Stimulated activated CD4-positive, alpha-beta T cell treated with anti-CD3 and anti-CD28 coated beads, TNF-alpha, amount 100 ng/mL, for 4 hours (primary cell): ENCODE measurements around the gene SHISA2.

Experiments
- DNase-seq, 3 experiments: peaks; one replicate each; pipeline ENCODE4 v3.0.0-alpha.2; 2020; ENCODE audit warnings: low read depth in 3 of 3

The SHISA2 gene

DNA sequence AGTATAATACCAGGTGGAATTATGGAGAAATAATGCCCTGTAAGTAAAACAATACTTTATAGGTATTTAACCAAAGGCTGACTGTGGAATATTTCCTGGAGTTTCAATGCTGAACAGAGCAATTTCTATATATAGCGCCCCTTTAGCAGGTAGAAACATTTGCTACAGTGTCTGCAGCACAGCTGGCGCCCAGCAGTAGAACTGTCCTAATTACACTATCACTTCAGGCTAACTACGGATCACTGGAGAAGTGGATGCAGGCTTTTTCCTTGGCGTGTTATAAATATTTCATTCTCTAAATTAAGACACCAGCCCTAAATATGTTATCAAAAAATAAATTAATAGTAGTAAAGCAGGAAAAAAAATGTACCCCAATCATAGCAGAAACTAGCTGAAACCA is 3.1 kb downstream of the SHISA2 start:
- DNase-seq, result no peak

DNA sequence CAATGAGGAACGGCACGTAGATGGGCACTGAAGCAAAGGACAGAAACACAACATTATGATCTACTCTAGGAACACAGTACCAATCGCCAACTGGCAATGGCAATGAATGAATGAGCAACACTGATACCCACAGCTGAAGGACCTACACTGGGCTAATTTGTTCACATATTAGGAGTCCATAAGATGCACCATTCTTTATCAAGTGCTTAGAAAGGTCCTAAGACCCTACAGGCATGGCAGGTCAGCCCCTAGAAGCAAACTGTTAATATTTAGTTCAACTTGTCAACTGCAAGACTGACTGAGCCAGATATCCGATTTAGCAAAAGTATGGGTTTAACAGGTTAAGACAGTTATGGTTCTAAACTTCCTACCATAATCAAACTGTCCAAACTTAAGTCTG is 4.8 kb downstream of the SHISA2 start:
- DNase-seq, result no peak

DNA sequence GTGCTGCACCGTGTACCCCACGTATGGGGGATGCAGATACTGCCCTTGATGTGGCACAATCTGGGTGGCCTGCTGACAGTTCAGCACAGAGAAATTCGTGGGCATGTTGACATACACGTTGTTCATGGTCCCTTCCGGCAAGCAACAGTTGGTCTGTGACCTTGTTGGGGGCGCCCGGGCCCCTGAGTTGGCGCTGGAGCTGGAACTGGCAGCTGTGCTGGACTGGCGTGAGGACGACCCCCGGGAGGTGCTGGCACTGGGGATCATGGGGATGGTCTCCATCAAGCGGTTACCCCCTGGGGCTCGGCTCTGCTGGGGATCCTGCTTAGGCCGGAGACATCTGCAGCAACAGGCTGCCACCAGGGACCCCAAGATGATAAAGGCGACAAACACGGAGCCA is 5.2 kb downstream of the SHISA2 start:
- DNase-seq, result no peak

DNA sequence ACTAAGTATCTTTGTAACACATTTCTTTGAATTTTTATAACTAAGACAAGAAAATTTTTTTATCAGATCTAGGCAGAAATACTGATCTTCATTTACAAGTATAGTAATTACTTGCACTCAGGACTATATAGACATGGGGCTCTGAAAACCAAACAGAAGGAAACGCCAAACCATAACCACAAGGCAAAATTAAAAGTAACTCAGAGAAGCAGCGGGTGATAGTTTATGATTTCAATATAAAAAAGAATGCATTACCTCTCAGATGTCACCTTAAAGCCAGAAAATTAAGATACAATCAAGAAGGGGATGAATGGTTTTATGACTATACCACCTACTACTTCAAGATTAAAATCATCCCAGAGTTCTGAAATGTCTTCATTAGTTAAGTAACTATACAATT is 6.7 kb downstream of the SHISA2 start:
- DNase-seq, result no peak

DNA sequence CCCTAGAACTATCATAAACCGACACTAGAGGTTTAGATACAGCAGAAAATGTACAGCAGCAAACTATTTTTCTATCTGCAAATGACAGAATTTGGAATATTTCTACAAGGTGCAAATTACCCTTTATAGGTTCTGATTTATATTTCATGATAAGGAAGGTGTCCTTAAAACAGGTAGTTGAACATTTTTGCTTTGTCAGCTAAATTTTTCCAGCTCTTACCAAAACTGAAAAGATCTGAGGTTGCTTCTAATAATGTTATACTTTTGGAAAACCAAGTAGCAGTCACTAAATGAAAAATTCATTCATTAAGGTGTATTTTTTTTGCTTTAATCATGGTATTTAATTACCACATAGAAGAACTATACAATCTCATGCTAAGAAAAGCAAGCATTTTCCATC is 9.0 kb downstream of the SHISA2 start:
- DNase-seq, result no peak

DNA sequence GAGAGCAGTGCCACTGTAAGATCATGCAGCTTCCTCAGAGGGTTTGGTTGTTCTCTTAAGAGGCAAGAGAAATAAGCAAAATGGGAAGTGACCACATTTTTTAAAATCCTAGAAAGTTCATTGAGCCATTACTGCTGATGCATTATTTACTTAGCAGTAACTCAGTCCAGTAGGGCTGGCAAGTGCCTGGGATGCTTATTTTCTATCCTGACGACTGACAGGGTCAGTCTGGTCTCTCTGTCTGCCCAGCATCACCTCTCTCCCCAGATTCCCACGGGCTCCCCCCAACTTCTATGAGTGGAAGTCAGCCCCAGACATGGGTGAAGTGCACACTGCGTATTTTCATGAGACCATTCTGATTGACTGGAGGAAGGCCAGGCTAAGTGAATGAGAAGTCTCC is 10.4 kb downstream of the SHISA2 start:
- no peak for DNase-seq

DNA sequence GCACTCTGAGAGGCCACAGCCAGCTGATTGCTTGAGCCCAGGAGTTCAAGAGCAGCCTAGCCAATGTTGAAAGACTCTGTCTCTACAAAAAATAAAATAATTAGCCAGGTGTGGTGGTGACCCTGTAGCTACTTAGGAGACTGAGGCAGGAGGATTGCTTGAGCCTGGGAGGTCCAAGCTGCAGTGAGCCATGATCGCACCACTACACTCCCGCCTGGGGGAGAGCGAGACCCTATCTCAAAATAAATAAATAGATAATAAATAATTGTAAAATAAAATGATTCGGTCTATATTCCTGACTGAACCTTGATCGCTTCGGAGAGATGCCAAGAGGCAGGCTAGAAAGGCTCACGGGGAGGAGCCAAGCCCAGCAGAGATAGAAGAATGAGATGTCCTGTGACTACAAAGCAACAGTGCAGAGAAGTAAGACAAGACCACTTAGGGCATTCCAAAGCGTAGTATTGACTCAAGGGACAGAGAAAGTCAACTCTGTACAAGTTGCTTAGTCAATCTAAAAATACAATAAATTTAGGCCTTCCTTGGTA is 12.8 kb downstream of the SHISA2 start:
- no peak for DNase-seq

DNA sequence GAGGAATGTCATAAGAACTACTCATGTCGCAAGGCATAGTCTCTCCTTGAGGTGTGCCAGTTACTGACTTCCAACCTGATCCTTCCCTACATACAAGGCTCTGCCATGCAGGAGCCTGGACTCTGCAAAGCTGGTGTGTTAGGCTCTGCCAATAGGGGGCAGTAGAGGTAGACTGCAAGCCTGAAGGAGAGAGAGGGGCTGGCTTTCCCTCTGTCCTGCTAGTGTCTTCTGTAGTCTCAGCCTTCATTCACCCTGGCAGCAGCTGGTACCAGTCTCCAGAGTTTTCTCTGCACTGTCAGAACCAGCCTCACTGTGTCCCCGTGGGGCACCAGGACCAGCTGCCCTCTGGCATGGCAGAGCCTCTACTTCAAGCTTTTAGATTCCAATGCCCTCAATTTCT is 14.5 kb downstream of the SHISA2 start:
- DNase-seq, result no peak

DNA sequence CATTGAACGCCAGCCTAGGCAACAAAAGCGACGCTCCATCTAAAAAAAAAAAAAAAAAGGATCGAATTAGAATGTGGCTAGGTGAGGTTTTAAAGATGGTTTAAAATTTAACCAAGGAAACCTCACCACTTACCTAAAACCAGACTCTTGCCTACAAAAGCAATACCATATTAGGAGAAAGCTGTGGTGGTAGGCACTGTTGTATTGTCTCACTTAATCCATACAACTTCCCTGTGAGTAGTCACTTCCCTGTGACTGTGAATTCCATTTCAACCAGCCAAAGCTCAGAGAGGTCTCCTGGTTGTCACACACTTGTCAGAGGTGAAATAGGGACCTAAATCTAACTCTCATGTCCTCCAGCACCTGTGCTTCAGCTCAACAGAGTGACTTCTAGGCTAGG is 15.4 kb downstream of the SHISA2 start:
- no peak for DNase-seq

DNA sequence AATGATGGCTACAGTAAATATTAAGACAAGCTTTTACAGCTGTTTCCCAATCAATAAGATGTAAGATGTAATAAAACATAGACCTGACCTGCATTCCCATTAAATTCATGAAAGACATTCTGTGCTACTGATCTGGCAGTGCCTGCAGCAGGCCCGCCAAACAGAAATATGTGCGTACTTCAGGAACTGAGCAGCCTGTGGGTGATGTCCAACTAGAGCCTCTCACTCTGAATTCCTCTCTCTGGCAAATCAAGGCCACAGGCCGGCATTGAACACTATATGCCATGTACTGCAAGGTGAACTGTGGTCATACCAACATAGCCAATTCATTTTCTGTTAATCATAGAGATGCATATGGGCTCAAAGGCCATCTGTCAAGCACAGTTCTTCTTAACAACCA is 17.8 kb downstream of the SHISA2 start:
- DNase-seq, result no peak

DNA sequence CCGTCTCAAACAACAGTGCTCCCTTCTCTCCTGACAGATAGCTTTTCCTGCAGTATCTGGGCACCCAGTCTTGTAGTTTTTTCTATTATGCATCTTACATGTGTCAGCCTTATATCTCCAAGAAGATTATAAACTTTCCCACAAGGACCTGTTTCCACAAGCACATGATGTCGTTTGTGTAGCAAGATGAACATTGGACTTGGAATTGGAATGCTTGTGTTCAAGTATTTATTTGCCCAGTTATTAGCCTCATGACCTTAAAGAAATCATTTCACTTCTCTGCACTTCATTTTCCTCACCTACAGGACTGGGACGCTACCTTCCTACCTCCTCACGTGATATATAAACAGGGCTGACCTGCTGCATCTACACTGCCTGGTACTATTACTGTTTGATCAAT is 21.5 kb downstream of the SHISA2 start:
- DNase-seq, result no peak

DNA sequence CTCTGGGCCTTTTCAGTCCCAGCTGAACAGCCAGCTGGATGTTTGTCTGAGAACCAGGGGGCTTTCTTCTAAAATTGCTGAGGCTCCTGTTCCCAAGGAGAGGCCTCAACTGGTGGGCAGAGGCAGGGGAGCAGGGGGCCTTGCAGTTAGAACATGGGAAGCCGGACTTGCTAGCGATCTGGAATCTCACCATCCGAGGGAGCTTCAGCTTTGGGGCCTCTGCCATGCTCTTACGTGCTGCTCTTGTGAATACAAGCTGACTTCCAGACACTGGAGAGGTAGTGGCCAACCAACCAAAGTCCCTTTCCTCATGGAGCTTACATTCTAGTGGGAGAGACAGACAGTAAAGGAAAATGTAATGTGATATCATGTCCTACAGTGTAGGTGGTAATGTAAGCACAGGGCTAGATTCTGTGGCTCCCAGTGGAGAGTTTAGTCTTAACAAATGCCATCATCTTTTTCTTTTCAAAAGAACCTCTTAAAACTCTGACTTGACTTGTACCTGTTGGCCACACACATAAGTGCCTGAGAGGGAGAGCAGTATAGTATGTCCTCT is 22.2 kb downstream of the SHISA2 start:
- DNase-seq, result no peak

DNA sequence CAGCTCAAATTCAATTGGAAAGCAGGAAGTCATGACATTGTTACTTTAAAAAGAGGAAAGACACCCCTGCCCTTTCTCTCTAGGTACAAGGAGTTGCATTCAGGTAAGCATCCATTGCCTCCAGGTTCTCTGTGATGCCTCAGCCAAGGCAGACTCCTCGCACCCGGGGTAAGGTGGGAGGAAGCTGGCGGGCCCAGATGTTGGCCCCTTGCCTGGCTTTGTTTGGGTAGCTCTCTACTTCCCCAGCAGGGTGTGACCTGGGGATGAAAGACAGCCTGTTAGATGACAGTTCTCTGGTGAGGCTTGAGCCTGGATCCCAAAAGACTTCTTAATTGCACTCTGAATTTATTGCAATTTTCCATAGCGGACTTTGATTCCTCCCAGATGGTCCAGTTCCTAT is 25.6 kb downstream of the SHISA2 start:
- no peak for DNase-seq

DNA sequence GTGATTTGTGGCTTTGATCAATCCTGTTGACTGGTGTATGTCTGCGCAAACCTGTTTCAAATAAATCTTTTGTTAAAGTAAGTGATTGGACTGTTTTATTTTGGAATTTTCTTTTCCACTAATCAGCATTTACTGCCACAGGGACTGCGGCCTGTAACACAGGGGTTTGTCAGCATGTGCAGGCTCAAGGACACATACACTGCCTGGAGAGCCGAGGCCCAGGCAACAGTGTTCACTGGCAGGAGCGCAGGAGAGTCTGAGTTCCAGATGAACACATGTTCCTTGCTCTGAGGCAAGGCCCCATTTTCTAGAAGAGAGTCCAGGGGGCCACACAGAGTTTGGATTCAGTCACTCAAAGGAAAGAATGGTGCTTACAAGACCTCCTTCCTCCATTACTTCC is 26.0 kb downstream of the SHISA2 start:
- DNase-seq, result no peak

DNA sequence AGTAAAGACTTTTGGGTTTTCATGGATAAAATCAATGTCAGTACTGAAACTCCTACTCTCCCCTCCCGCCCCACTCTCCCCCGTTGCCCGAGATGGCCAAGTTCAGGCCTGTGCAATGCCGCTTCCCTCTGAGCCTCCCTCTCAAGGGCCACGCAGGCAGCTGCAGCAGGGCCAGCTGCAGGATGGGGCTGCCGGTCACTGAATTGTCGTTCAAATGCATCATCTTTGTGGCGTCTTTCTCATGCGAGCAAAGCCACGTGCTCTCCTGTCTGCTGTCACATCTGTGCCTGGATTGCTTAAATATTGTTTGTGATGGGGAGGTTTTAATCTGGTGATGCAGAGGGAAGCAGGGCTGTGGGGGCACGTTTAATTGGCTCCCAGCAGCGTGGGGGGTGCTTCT is 26.6 kb downstream of the SHISA2 start:
- DNase-seq, result no peak

DNA sequence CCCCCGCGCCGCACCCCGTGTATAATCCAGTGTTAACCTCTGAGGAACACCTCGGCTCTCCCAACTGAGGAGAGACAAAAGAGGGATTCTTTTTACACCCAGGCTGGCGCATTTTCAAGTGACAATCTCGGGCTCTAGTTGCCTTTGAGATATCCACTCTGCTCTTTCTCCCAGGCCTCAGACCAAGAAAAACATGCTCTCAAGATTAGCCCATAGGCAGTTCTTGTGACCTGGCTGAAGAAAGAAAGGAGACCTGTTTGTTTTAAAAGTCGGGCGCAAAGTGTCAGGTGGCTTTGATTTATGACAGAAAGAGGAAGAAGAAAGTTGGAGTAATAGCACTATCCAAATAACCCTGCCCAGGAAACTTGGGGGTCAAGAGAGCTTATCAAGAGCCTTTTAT is 27.3 kb downstream of the SHISA2 start:
- no peak for DNase-seq

DNA sequence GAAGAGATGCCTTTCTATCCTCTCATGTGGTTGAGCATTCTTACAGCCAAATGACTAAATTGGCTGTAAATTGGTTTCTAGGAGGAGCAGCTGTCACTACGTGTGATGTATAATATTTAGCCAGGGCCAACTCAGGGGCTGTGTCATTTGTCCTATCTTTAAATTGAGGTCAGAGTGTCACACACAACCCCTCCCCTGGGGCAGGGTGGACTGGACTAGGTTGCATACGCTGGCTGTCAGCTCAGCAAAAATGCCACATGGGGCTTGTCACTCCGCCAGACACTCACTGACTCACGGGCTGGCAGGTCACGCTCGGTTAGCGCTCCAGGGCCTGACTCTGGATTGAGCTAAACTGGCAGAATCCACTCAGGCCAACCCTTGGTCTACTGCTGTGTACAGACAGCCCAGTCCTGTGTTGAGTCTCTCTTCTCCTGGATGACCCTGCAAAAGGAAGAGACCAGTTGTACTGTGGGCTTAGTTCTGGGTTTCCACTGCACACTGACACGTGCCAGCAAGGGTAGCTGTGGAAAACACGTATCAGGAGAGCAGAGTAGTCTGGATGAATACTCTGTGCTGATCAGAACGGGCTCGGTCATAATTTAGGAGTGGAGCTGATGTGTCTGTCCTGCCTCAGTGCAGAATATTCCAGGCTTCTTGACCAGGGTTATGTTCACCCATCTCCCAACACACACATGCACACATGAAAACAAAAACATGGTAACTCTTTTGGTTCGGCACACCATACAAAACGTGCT is 29.1 kb downstream of the SHISA2 start:
- no peak for DNase-seq

DNA sequence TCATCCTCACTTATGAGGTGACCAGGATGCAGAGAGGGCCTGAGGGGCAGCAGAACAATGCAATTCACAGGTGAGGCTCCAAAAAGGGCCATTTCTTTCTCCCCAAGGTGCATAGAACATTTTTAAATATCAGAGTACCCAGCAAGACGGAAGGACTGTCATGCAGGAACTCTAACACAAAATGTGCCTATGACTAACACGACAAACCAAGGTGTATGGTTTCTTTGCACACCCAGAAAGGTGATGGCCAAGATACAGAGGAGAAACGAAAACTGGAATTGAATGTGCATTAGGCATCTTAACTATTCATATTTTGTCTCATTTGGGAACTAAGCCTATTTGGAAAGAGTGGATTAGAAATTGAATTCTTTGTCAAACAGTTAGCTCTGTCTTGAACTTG is 29.9 kb downstream of the SHISA2 start:
- DNase-seq, result no peak

DNA sequence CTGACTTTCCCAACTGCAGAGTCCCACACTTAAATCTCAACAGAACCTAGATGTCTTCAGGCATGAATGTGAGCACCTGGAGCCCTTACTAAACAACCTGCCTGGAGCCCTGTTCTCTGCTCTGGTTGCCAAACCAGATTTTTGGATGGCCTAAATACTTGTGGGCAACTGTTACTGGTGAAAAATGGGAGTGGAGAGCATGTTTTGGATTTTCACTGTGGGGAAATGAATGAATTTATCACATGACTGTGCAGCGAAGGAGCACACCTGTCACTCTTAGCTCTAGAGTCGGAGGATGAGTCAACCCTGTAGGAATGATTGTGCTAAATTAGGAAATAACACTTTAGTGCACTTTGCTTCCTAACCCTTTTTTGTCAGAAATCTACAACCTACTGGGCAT is 30.3 kb downstream of the SHISA2 start:
- DNase-seq, result no peak

DNA sequence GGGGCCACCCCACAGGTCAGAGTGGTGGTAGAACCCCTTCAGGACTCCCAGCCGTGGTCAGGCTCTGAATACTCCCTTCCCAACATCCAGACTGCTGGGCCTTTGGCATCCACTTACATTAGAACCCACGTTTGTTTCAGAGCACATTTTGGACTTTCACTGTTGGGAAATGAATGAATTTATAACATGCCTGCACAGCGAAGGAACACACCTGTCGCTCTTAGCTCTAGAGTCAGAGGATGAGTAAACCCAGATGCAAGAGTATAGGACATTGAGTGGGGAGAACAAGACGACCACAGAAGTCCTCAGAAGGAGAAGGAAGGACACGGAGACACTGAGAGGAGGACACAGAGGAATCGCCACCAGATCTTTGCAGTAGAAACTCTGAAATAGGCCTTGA is 30.9 kb downstream of the SHISA2 start:
- DNase-seq, result no peak

DNA sequence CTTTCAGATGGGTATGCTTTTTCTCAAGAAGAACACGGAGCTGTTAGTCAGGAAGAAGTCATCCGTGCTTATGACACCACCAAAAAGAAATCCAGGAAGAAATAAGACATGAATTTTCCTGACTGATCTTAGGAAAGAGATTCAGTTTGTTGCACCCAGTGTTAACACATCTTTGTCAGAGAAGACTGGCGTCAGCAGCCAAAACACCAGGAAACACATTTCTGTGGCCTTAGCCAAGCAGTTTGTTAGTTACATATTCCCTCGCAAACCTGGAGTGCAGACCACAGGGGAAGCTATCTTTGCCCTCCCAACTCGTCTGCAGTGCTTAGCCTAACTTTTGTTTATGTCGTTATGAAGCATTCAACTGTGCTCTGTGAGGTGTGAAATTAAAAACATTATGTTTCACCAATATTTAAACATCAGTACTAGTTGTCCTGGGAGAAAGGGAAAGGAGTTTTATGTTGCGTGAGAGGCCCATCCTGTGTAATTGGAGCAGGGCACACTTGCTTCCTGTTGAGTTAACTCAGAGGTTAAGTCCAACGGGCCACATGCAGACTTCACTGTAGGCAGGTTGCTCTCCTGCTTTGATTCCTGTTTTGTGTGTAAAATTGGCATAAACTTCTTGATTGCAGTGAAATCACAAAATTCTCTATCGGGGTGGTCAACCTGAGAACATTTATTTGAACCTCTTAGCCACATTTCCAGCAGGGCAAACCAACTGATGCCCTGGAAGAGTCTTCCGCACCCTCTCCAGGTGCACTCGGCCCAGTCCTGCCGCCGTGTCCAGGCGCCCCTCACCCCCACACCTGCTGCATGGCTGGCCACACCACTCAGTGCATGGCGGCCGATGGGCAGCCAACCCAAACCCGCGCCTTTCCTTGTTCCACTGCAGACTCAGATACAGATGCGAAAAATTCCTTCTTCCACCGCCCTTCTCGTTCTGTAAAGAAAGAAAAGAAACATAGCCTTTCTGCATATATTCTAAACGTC is 31.6 kb downstream of the SHISA2 start:
- no peak for DNase-seq

DNA sequence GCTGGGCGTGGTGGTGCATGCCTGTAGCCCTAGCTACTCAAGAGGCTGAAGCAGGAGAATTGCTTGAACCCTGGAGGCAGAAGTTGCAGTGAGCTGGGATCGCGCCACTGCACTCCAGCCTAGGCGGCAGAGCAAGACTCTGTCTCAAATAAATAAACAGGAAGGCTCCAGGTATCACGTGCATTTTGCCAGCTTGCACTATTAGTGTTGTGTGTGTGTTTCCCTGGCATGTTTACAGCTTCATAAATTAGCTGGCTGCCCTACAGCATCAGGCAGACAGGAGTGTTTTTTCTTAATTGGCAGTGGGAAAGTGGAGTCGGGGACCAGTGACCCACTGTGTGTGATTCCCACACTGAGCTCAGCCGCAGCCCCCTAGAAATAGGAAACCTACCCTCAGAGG is 32.6 kb downstream of the SHISA2 start:
- DNase-seq, result no peak
